Glutamatergic neuron (in vitro differentiated cells): Measurements from ENCODE around the gene SERGEF. TPM values are rescaled to one million over a fixed set of nuclear protein-coding genes. Genes with fewer than 3 reads are reported as not detected.

Source experiments
- DNase-seq: peaks from one replicate; pipeline ENCODE4 v3.0.0; 2022
- H3K27ac Mint-ChIP-seq: one replicate; pipeline ENCODE4 v1.8.0; 2020; ENCODE audit warnings: mild to moderate bottlenecking, mixed read lengths, inconsistent platforms; ENCODE audit not compliant: unreplicated experiment
- H3K27me3 Mint-ChIP-seq: one replicate; pipeline ENCODE4 v1.8.0; 2020; ENCODE audit warnings: mild to moderate bottlenecking, moderate library complexity, mixed read lengths, inconsistent platforms; ENCODE audit not compliant: unreplicated experiment
- H3K36me3 Mint-ChIP-seq: one replicate; pipeline ENCODE4 v1.8.0; 2020; ENCODE audit warnings: mild to moderate bottlenecking, mixed read lengths, inconsistent platforms; ENCODE audit not compliant: unreplicated experiment
- H3K4me1 Mint-ChIP-seq: one replicate; pipeline ENCODE4 v1.8.0; 2020; ENCODE audit warnings: mild to moderate bottlenecking, low read depth, mixed read lengths, inconsistent platforms; ENCODE audit not compliant: unreplicated experiment
- H3K4me3 Mint-ChIP-seq: one replicate; pipeline ENCODE4 v1.8.0; 2020; ENCODE audit warnings: mild to moderate bottlenecking, mixed read lengths, inconsistent platforms; ENCODE audit not compliant: unreplicated experiment
- H3K9me3 Mint-ChIP-seq: one replicate; pipeline ENCODE4 v1.8.0; 2020; ENCODE audit warnings: mild to moderate bottlenecking, moderate library complexity, mixed read lengths, inconsistent platforms; ENCODE audit not compliant: unreplicated experiment
- CTCF ChIP-seq: fragments of 200-600 bp; sonication (generic); IDR thresholded peaks from one replicate; pipeline ENCODE4 v1.5.0; 2021; ENCODE audit not compliant: partially characterized antibody, unreplicated experiment
- total RNA-seq: library from RNA; stranded (reverse); fragmentation: NEBNext Ultra II Directional; extraction: Animal tissue kit (Norgen Biotek cat#: 25700); gene quantifications from one replicate; pipeline ENCODE4 v1.2.1, GENCODE V29; 2021; ENCODE audit not compliant: unreplicated experiment

Gene SERGEF
- total RNA-seq, 1 donor from 2014 or later: 42.5 TPM

- H3K9me3 Mint-ChIP-seq: no peaks in the 10 kb centered on the region
Observed at GRCh38 chr11:18019650-18020049, 6.8 kb upstream of the SERGEF start.

GRCh38 chr11:18016789-18017188 lies 3.9 kb upstream of the SERGEF start:
- Mint-ChIP-seq H3K9me3 (peaks cover 2% of the 10 kb centered on the region), H3K27me3 (peaks cover 2% of the 10 kb centered on the region), H3K27ac (no peak overlapping the region), H3K4me3 (no peak overlapping the region), H3K36me3 (no peaks in the 10 kb centered on the region), H3K4me1 (peaks cover 12% of the 10 kb centered on the region)
- no peak for DNase-seq
- TF ChIP-seq CTCF: no peak

More at GRCh38 chr11:18019650-18020049, 6.8 kb upstream of the SERGEF start:
- Mint-ChIP-seq H3K36me3 (no peaks in the 10 kb centered on the region), H3K27ac (no peak overlapping the region), H3K4me1 (peaks cover 5% of the 10 kb centered on the region), H3K27me3 (peaks cover 2% of the 10 kb centered on the region), H3K4me3 (no peak overlapping the region)
- TF ChIP-seq CTCF: no peak
- DNase-seq: no peak

GRCh38 chr11:18014876-18015275 lies 2.0 kb upstream of the SERGEF start:
- H3K36me3 Mint-ChIP-seq: no peaks in the 10 kb centered on the region
- DNase-seq: no peak
- no peak for TF ChIP-seq CTCF
- peaks cover 18% of the 10 kb centered on the region for H3K4me1 Mint-ChIP-seq
- peak overlapping the region; percentile 31 for H3K4me3 Mint-ChIP-seq
- H3K27me3 Mint-ChIP-seq: peaks cover 7% of the 10 kb centered on the region
- H3K27ac Mint-ChIP-seq: no peak overlapping the region
- H3K9me3 Mint-ChIP-seq: peaks cover 6% of the 10 kb centered on the region

GRCh38 chr11:18013790-18014507 lies 1.1 kb upstream of the SERGEF start:
- DNase-seq: peak; percentile 16
- no peak for TF ChIP-seq CTCF

GRCh38 chr11:18012122-18012905 lies 533 bp downstream of the SERGEF start:
- no peak for TF ChIP-seq CTCF
- Mint-ChIP-seq H3K4me3 (peak overlapping the region; percentile 98), H3K36me3 (no peaks in the 10 kb centered on the region), H3K27me3 (peaks cover 7% of the 10 kb centered on the region), H3K9me3 (peaks cover 6% of the 10 kb centered on the region), H3K27ac (peak overlapping the region; percentile 88), H3K4me1 (peaks cover 18% of the 10 kb centered on the region)
- DNase-seq: peak; percentile 56

More at GRCh38 chr11:18013790-18014507, 1.1 kb upstream of the SERGEF start:
- Mint-ChIP-seq H3K27me3 (peaks cover 7% of the 10 kb centered on the region), H3K4me3 (peak overlapping the region; percentile 100), H3K4me1 (peaks cover 18% of the 10 kb centered on the region), H3K27ac (peak overlapping the region; percentile 93), H3K36me3 (no peaks in the 10 kb centered on the region), H3K9me3 (peaks cover 6% of the 10 kb centered on the region)
